Measurements from ENCODE around the gene CDKN2B. TPM values are rescaled to one million over a fixed set of nuclear protein-coding genes. Genes with fewer than 3 reads are reported as not detected.

The CDKN2B gene
- total RNA-seq, 1 experiment from 2014 or later: 9.8 TPM

DNA sequence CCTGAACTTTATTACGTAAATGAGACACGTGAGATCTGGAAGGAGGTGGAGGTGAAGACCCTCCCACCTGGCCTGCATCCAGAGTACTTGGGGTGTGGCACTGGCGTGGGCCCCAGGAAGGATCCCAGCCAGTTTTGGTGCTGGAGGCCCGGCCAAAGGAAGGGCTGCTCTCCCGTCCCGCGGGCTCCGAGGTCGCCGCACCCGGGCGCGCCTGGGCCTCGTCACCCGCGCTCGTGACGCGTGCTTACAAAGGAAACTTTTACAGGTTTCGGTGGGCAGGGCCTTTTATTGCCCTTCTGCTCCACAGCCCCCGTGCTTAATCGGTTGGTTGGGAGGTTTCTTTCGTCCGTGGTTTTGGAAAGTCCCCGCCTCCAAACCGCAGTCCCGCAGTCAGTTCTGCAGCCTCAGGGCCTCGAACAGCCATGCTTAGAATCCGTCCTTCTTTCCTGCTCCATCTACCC is 44.1 kb downstream of the CDKN2B start:
- intact Hi-C loops (cut with micrococcal nuclease): no loop called here
- Histone ChIP-seq H3K36me3 (ENCODE audit: control insufficient read depth in 1 of 2, insufficient read depth in 2 of 2, low read length in 2 of 2) (peaks cover 0 to 6% of the 10 kb centered on the region in 2 experiments; a peak in 1 of 4 replicates), H3K4me3 (replicated peaks in 1 of 2; ENCODE audit: low read depth in 1 of 2, low read length in 2 of 2) (no peak overlapping the region), H3K9ac (ENCODE audit: low read length) (no peak overlapping the region), H3K79me2 (ENCODE audit: insufficient read depth, low read length) (no peaks in the 10 kb centered on the region), H3K9me2 (ENCODE audit: insufficient read depth) (no peaks in the 10 kb centered on the region), H3K27me3 (ENCODE audit: insufficient read depth, low read length) (no peaks in the 10 kb centered on the region), H3K4me1 (ENCODE audit: control insufficient read depth in 1 of 2, insufficient read depth in 2 of 2, low read length in 2 of 2) (no peaks in the 10 kb centered on the region), H3K9me3 (ENCODE audit: control insufficient read depth in 1 of 2, insufficient read depth in 1 of 2, low read depth in 1 of 2, low read length in 2 of 2) (no peaks in the 10 kb centered on the region), H3K27ac (ENCODE audit: low read depth, low read length) (no peak overlapping the region), H4K20me1 (ENCODE audit: insufficient read depth) (no peaks in the 10 kb centered on the region), H2AFZ (ENCODE audit: low read depth, low read length, poor library complexity, severe bottlenecking) (no peak overlapping the region), H3K4me2 (ENCODE audit: low read length) (0 out of 2 replicates have a peak overlapping the region, but pooled peaks have one; percentile 41)
- DNase-seq (ENCODE audit: low read depth, low spot score): no peak
- POLR2A ChIA-PET: no interaction called here
- no peak; the same call in 1 of the 2 replicates for ATAC-seq
- RAD21 ChIA-PET (ENCODE audit: low non-redundant PET in 1 of 2, low total read pairs in 2 of 2, uncharacterized antibody in 2 of 2, unreplicated experiment in 2 of 2): no interaction called here
- BruUV-seq (replicated peaks): no TSS peak
- TF ChIP-seq RAD21 (IDR thresholded peaks at IDR 0.05; ENCODE audit: low read depth) (no peak), EZH2phosphoT487 (IDR thresholded peaks at IDR 0.05; ENCODE audit: borderline replicate concordance) (no peak), ZFX (IDR thresholded peaks at IDR 0.05) (no peak), TCF7L2 (IDR thresholded peaks at IDR 0.05; ENCODE audit: borderline replicate concordance, extremely low read depth, insufficient read depth, insufficient read length) (no peak), REST (IDR thresholded peaks at IDR 0.05; ENCODE audit: low read depth) (no peak), SRF (IDR thresholded peaks at IDR 0.05; ENCODE audit: low read depth) (no peak), EZH2 (IDR thresholded peaks at IDR 0.05) (no peak), ZNF274 (IDR thresholded peaks at IDR 0.05; ENCODE audit: low read depth, low read length) (no peak), ELF1 (IDR thresholded peaks at IDR 0.05; ENCODE audit: borderline replicate concordance, low read depth) (no peak)
- CTCF ChIA-PET: no interaction called here
